Limb (tissue), 2 donors: ENCODE results near the gene KRT84.

Experiments
- DNase-seq, 2 donors: peaks; one replicate each; pipeline ENCODE4 v3.0.0-alpha.2; 2016; ENCODE audit errors: extremely low spot score in 2 of 2

Gene KRT84

DNA sequence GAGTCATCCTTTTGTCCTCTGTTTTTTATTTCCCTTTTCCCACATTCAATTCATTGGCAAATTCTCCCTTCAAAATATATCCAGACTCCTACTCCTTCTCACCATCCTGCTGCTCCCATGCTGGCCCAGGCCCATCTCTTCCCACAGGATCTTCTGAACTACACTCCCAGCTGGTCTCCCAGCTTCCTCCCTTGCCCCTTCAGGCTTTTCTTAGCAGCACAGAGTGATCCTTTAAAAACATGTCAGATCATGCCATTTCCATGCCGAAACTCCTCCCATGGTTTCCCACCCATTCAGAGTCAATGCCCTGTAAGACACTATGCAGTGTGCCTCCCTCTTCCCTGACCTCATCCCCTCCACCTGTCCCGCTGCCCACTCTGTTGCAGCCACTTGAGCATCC, 2.4 kb upstream of the KRT84 start:
- no peak for DNase-seq

- no peak for DNase-seq
These were observed 2.1 kb downstream of the KRT84 start for GRCh38 chr12:52383331-52383730.

- DNase-seq: no peak
These were observed 2.6 kb downstream of the KRT84 start for GRCh38 chr12:52382854-52383253.

- DNase-seq: no peak
These were observed 4.2 kb downstream of the KRT84 start for GRCh38 chr12:52381206-52381605.

DNA sequence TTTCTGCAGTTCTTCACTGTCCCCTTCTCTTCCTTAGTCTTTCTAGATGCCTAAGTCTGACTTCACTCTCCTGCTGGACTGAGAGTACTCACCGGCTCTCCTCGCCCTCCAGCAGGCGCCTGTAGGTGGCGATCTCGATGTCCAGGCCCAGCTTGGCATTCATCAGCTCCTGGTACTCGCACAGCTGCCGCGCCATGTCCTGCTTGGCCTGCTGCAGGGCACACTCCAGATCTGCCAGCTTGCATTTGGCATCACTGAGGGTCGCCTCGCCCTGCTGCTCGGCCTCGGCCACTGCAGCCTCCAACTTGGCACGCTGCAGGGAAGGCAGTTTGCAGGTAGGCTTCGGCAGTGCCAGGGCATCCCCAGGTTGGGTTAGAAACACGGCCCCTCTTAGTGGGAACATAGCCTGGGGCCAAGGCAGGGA, 5.2 kb downstream of the KRT84 start:
- DNase-seq: no peak

- DNase-seq: no peak
These were observed 5.9 kb downstream of the KRT84 start for GRCh38 chr12:52379536-52379935.

DNA sequence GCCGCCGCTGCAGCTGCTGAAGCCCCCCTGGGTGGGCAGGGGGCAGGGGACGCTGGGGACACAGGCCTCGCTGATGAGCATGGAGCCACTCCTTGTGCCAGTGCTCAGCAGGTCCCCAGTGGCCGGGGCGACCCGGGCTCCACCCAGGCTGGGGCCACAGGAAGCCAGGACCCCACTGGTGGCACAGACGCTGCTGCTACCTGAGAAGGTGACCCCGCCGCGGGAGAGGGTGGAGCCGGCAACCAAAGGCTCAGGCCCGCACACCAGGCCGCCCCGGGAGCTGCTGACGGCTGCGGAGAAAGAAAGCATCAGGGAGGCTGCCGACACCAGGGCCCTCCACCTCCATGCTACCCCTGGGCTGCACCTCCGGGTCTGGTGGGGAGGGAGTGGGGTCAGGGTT, 7.4 kb downstream of the KRT84 start:
- DNase-seq: no peak

GRCh38 chr12:52377266-52377665, 8.2 kb downstream of the KRT84 start:
- no peak for DNase-seq

DNA sequence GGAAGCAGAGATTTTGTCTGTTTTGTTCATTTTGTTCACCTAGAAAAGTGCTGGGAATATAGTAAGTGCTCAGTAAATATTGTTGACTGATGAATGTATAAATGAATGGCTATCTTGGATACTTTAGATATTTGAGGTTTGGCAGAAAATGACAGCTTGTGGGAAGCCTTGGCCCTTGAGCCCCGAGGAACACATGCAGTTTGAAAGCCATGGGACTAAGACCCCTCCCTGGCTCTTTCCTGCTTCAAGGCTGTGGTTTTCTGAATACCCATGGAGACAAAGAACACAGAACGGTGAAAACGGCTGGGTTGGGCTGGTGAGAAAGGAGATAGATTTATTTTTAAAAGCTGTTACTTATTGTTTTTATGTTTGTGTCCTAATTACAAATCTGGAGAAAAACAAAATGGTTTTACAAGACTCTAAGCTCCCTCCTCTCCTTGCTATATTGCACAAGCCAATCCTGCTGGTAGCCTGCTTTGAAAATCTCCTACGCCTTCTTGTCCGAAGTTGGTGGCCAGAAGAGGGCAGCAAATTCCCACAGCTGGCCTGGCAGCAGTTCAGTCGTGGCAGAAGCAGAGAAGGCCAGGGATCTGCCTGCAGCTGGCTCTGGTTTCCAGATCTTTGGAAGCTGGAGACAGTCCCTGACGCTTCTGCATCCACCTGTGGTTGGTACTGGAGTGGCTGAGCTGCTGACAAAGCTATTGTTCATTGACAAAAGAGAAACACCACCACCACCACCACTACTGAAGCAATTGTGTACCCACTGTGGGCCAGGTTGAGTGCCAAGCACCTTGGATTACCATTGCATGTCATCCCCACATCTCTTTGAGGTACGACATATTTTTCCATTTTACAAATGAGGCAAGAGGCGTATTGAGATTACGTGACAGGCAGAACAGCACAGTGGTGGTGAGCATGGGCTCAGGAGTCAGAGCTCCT, 13.0 kb downstream of the KRT84 start:
- DNase-seq: peak; percentile 86

DNA sequence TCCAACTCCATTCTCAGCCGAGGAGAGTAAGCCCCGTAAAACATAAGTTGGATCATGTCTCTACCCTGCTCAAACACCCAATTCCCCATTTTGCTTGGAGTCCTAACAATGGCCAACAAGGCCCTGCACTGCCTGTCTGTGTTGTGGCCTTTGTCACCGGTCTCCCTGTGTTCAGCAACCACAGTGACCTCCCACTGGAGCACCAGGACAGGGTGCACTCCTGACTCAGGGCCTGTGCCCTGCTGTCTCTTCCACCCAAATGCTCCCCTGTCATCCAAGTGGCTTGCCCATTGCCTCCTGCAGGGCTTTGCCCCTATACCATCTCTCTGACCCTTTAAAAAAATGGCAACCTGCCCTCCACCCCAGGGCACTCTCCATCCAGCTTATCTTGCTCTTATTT, 13.7 kb downstream of the KRT84 start:
- no peak for DNase-seq

GRCh38 chr12:52370926-52371608, 14.4 kb downstream of the KRT84 start:
- DNase-seq: peak; percentile 57 to 83

DNA sequence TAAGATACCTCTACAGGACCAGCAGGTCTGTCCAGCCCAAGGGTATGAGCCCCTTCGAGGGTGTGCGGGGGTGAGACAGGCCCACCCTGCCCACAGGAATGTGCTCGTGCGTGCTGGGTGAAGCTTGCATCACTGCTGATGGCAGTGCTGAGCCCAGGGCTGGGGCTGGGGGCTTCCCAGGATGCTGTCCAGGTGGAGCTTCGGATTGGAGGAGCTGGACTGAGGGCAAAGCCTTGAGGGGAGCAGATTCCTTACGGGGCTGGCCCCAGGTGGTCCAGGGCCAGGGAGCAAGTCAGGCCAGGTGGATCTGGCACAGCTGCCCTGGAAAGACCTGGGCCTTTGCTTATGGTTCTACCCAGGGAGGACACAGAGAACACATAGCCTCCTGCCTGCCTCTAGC, 15.6 kb downstream of the KRT84 start:
- no peak for DNase-seq

- no peak for DNase-seq
These were observed 16.2 kb downstream of the KRT84 start for GRCh38 chr12:52369211-52369610.

- DNase-seq: no peak
These were observed 16.9 kb downstream of the KRT84 start for GRCh38 chr12:52368508-52368907.

DNA sequence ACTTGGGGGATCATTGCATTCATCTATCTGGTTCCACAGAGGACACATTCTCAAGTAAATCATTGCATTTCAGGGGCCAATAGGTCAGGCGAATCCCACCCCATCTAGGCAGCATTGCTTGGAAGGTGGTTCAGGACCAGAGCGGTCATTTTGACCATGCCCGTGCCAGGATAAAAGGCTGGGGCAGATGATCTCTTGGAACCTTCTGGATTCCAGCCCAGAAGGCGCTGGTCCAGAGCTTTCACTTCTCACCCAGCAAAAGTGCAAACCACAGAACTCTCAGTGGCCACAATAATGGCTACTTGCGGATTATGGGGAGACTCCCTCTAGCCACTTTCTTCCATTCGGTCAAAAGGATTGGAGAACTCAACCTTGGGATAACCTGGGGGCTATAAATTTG, 17.6 kb downstream of the KRT84 start:
- no peak for DNase-seq

GRCh38 chr12:52366738-52367485, 18.5 kb downstream of the KRT84 start, which contains the start of gene KRT85:
Gene KRT85 (minus strand): TSS chr12:52367481. CDS start chr12:52367405, 76 bp downstream.
- no peak for DNase-seq

DNA sequence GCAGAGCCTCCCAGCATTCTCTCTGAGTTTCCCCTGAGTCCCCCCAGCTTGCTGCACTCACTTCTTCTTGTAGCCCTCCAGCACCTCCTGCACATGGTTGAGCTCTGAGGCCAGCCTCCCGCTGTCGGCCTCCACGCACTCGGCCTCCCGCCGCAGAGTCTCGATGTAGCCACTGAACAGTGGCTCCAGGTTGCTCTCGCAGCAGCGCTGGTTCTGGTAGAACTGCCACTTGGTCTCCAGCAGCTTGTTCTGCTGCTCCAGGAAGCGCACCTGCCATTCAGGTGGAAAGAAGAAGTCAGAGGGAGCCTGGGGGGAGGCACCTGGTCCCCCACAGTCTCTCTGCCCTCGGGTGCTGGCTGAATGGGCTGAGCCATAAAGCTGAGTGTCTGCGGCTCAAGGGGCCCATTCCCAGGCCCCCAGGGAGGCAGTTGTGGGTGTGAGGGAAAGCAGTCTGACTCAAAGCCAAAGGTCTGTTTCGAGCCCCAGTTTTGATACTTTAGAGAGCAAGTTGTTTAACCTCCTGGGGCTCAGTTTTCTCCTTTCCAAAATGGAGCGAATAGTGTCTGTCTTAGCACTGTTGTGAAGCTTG, 20.5 kb downstream of the KRT84 start:
- no peak for DNase-seq

- DNase-seq: no peak
These were observed 21.4 kb downstream of the KRT84 start for GRCh38 chr12:52364061-52364460.

DNA sequence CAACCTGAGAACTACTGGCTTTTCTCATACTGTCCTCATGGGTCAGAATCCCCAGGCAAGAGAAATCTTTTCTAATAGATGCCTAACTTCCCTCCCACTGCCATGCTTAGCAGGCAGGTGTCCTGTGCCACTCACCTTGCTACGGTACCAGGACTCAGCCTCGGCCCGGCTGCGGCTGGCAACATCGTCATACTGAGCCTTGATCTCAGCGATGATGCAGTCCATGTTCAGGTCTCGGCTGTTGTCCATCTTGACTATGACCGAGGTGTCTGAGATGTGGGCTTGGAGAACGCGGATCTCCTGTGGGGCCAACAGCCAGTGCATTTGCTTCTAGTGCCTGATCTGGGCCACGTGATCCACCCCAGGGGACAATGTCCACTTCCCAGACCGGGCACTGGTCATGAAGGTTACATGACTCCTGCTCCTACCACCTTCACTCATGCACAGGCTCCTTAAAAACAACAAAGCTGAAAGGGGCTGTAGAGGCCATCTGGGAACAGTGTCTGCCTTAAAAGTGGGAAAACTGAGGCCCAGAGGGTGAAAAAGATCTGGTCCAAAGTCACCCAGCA, 22.3 kb downstream of the KRT84 start:
- DNase-seq: no peak

- DNase-seq: no peak
These were observed 23.2 kb downstream of the KRT84 start for GRCh38 chr12:52362118-52362726.

GRCh38 chr12:52361553-52361952, 23.9 kb downstream of the KRT84 start:
- DNase-seq: no peak
